Fibroblast of villous mesenchyme (primary cell): ENCODE data around the gene BCAT1. TPM values are rescaled to one million over a fixed set of nuclear protein-coding genes. Genes with fewer than 3 reads are reported as not detected.
"Not testable (repeated sequence)": the region's sequence is repeated elsewhere in the genome, so short reads cannot be mapped to it uniquely, and the experiment has no call there.

Experiments used
- DNase-seq: peaks from one replicate; pipeline ENCODE4 v3.0.0-alpha.2; 2010; ENCODE audit warnings: low read depth
- H3K4me3 ChIP-seq: 2 replicates; pipeline ENCODE4 v1.5.1; 2011; ENCODE audit warnings: low read depth, mild to moderate bottlenecking, low read length
- total RNA-seq: library from RNA; depleted of rRNA; stranded (reverse); fragments of >200 nt; gene quantifications from 2 replicates; pipeline ENCODE4 v1.2.3, GENCODE V29; 2012
- TF ChIP-seq, protein P1 (sequence below): IDR thresholded peaks from 2 replicates; pipeline ENCODE4 v1.5.1; 2012; ENCODE audit warnings: low read depth, mild to moderate bottlenecking, low read length; ENCODE audit not compliant: insufficient read depth

The BCAT1 gene
- total RNA-seq, 1 donor = 199 TPM

- no peak for DNase-seq
- TF ChIP-seq, protein P1, sequence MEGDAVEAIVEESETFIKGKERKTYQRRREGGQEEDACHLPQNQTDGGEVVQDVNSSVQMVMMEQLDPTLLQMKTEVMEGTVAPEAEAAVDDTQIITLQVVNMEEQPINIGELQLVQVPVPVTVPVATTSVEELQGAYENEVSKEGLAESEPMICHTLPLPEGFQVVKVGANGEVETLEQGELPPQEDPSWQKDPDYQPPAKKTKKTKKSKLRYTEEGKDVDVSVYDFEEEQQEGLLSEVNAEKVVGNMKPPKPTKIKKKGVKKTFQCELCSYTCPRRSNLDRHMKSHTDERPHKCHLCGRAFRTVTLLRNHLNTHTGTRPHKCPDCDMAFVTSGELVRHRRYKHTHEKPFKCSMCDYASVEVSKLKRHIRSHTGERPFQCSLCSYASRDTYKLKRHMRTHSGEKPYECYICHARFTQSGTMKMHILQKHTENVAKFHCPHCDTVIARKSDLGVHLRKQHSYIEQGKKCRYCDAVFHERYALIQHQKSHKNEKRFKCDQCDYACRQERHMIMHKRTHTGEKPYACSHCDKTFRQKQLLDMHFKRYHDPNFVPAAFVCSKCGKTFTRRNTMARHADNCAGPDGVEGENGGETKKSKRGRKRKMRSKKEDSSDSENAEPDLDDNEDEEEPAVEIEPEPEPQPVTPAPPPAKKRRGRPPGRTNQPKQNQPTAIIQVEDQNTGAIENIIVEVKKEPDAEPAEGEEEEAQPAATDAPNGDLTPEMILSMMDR = no peak
- no peak overlapping the region for H3K4me3 ChIP-seq
Observed at GRCh38 chr12:24938341-24938740, 10.6 kb downstream of the BCAT1 start.

DNA sequence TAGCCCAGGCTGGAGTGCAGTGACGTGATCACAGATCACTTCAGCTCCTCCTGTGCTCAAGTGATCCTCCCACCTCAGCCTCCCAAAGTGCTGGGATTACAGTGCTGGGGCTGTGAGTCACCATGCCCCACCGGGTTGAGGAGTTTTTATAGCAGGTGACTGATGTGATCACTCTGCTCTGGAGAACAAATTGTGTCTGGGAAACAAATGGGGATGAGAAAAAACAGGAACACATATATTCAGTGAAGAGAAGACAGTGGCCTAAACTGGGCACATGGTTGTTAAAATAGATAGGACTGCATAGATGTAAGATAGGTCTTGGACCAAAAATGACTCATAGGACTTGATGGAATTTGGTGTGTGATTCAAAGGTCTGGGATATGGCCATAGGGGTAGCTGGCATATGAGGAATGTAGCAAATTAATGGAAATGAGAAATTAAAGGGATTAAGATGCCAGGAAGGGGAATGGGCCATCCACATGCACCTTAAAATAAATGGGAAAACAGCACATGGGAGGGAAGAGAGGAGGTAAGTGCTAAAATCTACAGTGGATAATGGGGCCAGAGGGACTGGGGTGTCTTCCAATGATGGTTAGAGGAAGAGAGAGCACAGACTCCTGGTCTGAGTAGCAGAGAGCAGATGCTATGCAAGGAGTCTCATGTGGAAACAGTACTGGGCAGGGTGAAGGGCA lies 11.2 kb downstream of the BCAT1 start:
- peak; percentile 14 for DNase-seq

DNA sequence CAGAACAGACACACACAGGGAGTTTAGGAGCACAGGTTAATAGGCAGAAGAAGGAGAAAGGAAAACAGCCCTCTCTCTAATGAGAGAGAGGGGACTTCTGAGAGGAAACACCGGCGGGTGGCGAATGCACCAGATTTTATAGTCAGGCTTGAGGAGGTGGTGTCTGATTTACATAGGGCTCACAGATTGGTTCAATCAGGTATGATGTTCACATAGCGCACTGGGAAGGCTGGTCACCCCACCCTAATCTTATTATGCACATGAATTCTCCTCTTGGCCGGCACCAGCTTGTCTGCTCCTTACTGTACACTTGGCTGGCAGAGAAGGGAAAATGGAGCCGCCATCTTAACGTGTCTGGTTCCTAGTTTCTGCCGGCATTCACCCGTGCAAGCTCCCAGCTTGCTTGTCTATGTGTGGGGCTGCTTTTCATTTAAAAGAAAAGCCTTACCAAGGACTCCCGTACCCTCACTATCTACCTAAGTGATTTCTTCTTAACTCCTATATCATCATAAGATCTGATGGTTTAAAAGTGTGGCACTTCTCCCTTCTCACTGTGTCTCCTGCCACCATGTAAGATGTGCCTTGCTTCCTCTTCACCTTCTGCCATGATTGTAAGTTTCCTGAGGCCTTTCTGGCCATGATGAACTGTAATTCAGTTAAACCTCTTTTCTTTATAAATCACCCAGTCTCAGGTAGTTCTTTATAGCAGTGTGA lies 15.1 kb downstream of the BCAT1 start:
- DNase-seq = no peak
- TF ChIP-seq, protein P1 = no peak
- H3K4me3 ChIP-seq = no peak overlapping the region

More for the DNA sequence above, 11.2 kb downstream of the BCAT1 start:
- TF ChIP-seq, protein P1 = no peak
- H3K4me3 ChIP-seq = no peak overlapping the region

GRCh38 chr12:24931666-24932405 lies 17.1 kb downstream of the BCAT1 start:
- no peak for DNase-seq
- TF ChIP-seq, protein P1 = no peak

GRCh38 chr12:24929953-24930352 lies 18.9 kb downstream of the BCAT1 start:
- TF ChIP-seq, protein P1 = no peak
- no peak for DNase-seq
- H3K4me3 ChIP-seq = no peak overlapping the region

More at GRCh38 chr12:24931666-24932405, 17.1 kb downstream of the BCAT1 start:
- H3K4me3 ChIP-seq = no peak overlapping the region

- DNase-seq = peak; percentile 45
Observed at GRCh38 chr12:24928533-24929306, 20.2 kb downstream of the BCAT1 start.

More at GRCh38 chr12:24928533-24929306, 20.2 kb downstream of the BCAT1 start:
- not testable (repeated sequence) for H3K4me3 ChIP-seq
